Endothelial cell of umbilical vein (primary cell): ENCODE measurements around the gene SUGCT. TPM values are rescaled to one million over a fixed set of nuclear protein-coding genes. Genes with fewer than 3 reads are reported as not detected.

Experiments used
- BruUV-seq: library from RNA; stranded (reverse); fragments of 400-500 nt; replicated peaks from 2 replicates; lab custom pipeline; 2021; lab: Mats Ljungman, UMichigan
- CTCF ChIA-PET: fragments of 300-600, 350-600 bp; sonication (Branson Sonifier 250); formaldehyde crosslinking; loops from one replicate; lab custom pipeline; 2021; ENCODE audit warnings: antibody characterized with exemption, inconsistent platforms; lab: Charles Lee
- POLR2A ChIA-PET: fragments of 300-600, 350-600 bp; sonication (Branson Sonifier 250); formaldehyde crosslinking; loops from one replicate; lab custom pipeline; 2021; ENCODE audit warnings: antibody characterized with exemption, inconsistent platforms; lab: Charles Lee
- DNase-seq: peaks from one replicate; pipeline ENCODE4 v3.0.0-alpha.2; 2011; ENCODE audit warnings: low read depth, low spot score
- FAIRE-seq: peaks from 2 replicates; lab custom pipeline; 2011; peaks lifted over from hg19 to GRCh38; lab: Jason Lieb, UNC
- H2AFZ ChIP-seq: 2 replicates; pipeline ENCODE4 v1.6.0; 2012; ENCODE audit warnings: low read depth, low read length, control low read depth, inconsistent platforms
- H3K27ac ChIP-seq: 2 replicates; pipeline ENCODE4 v1.5.1; 2011; ENCODE audit warnings: low read depth, mild to moderate bottlenecking, control low read depth, low read length, moderate library complexity; ENCODE audit not compliant: insufficient read depth
- H3K27me3 ChIP-seq, 2 experiments: 2 replicates each; pipeline versions ENCODE4 v1.6.0 to v1.6.1; 2011; ENCODE audit warnings: low read length in 2 of 2, mixed read lengths in 1 of 2; ENCODE audit not compliant: control insufficient read depth in 2 of 2, insufficient read depth in 2 of 2
- H3K36me3 ChIP-seq, 2 experiments: 2 replicates in 1 of 2; 3 replicates in 1 of 2; pipeline ENCODE4 v1.5.1; 2011; ENCODE audit warnings: low read length in 2 of 2, mild to moderate bottlenecking in 1 of 2, moderate library complexity in 1 of 2; ENCODE audit not compliant: control insufficient read depth in 2 of 2, insufficient read depth in 2 of 2; ENCODE audit errors: extremely low read depth in 1 of 2
- H3K4me1 ChIP-seq: 3 replicates; pipeline ENCODE4 v1.5.1; 2011; ENCODE audit warnings: mild to moderate bottlenecking, low read length; ENCODE audit not compliant: control insufficient read depth, insufficient read depth; ENCODE audit errors: extremely low read depth
- H3K4me2 ChIP-seq: 2 replicates; pipeline ENCODE4 v1.6.1; 2011; ENCODE audit warnings: low read length, control low read depth, mixed read lengths; ENCODE audit not compliant: insufficient read depth
- H3K4me3 ChIP-seq, 3 experiments: fragments of 200-600 bp in 1 of 3; sonication (generic), shearing (Covaris generic) in 1 of 3; replicated peaks in 1 of 3; 2 replicates each; pipeline ENCODE4 v1.5.1; 2011 to 2016; ENCODE audit warnings: control low read depth in 3 of 3, low read length in 3 of 3, mild to moderate bottlenecking in 2 of 3, inconsistent platforms in 1 of 3, low read depth in 1 of 3, moderate library complexity in 1 of 3; ENCODE audit not compliant: insufficient read depth in 1 of 3
- H3K79me2 ChIP-seq: 2 replicates; pipeline ENCODE4 v1.6.0; 2012; ENCODE audit warnings: low read length, inconsistent platforms; ENCODE audit not compliant: control insufficient read depth, insufficient read depth
- H3K9ac ChIP-seq: replicated peaks from 2 replicates; pipeline ENCODE3; 2011; ENCODE audit warnings: low read length, control low read depth; ENCODE audit not compliant: insufficient read depth; ENCODE audit errors: extremely low read depth
- H3K9me1 ChIP-seq: replicated peaks from 3 replicates; pipeline ENCODE4 v1.6.0; 2011; ENCODE audit warnings: mild to moderate bottlenecking, low read length; ENCODE audit not compliant: control insufficient read depth, insufficient read depth; ENCODE audit errors: extremely low read depth
- H3K9me3 ChIP-seq: replicated peaks from 2 replicates; pipeline ENCODE4 v1.5.1; 2012; ENCODE audit warnings: low read length, inconsistent platforms; ENCODE audit not compliant: control insufficient read depth, insufficient read depth
- H4K20me1 ChIP-seq: replicated peaks from 2 replicates; pipeline ENCODE3; 2011; ENCODE audit warnings: mild to moderate bottlenecking, low read length; ENCODE audit not compliant: control insufficient read depth, insufficient read depth; ENCODE audit errors: extremely low read depth
- CTCF ChIP-seq, 2 donors: IDR thresholded peaks; 1 replicate in 1 of 2; 2 replicates in 1 of 2; pipeline ENCODE4 v1.5.1; 2011; ENCODE audit warnings: low read length in 2 of 2, mild to moderate bottlenecking in 2 of 2, moderate library complexity in 2 of 2, control low read depth in 1 of 2, inconsistent platforms in 1 of 2, low read depth in 1 of 2; ENCODE audit not compliant: insufficient read depth in 1 of 2; ENCODE audit errors: extremely low read depth in 1 of 2
- EZH2 ChIP-seq: IDR thresholded peaks from 2 replicates; pipeline ENCODE4 v1.6.1; 2012; ENCODE audit warnings: borderline replicate concordance, low read depth, mild to moderate bottlenecking, moderate library complexity, low read length, inconsistent platforms; ENCODE audit not compliant: severe bottlenecking
- FOS ChIP-seq: IDR thresholded peaks from 2 replicates; pipeline ENCODE4 v1.6.1; 2011; ENCODE audit warnings: mild to moderate bottlenecking, low read length, moderate library complexity, borderline replicate concordance; ENCODE audit not compliant: insufficient read depth
- GATA2 ChIP-seq: IDR thresholded peaks from 2 replicates; pipeline ENCODE4 v1.7.0; 2011; ENCODE audit warnings: low read depth, mild to moderate bottlenecking, moderate library complexity, mixed read lengths, low read length; ENCODE audit not compliant: insufficient read length, insufficient read depth
- JUN ChIP-seq: IDR thresholded peaks from 2 replicates; pipeline ENCODE4 v1.6.1; 2011; ENCODE audit warnings: borderline replicate concordance, low read depth; ENCODE audit not compliant: insufficient read length, insufficient read depth
- MAX ChIP-seq: IDR thresholded peaks from 2 replicates; pipeline ENCODE4 v1.6.1; 2011; ENCODE audit not compliant: insufficient read depth, insufficient read length
- MYC ChIP-seq: IDR thresholded peaks from one replicate; pipeline ENCODE4 v1.6.1; 2011; ENCODE audit warnings: mild to moderate bottlenecking, low read depth, low read length
- POLR2A ChIP-seq: IDR thresholded peaks from 2 replicates; pipeline ENCODE4 v1.6.1; 2012; ENCODE audit warnings: low read depth, mild to moderate bottlenecking, control low read depth, low read length
- POLR2AphosphoS5 ChIP-seq: IDR thresholded peaks from 2 replicates; pipeline ENCODE4 v1.6.1; 2012; ENCODE audit warnings: low read depth, mild to moderate bottlenecking, control low read depth, low read length, moderate library complexity; ENCODE audit not compliant: insufficient read depth
- dilution Hi-C: fragments of 300-500 bp; cut with MboI; formaldehyde crosslinking; loops from one replicate; pipeline ENCODE4 v1.15.0; 2019; ENCODE audit warnings: low sequenced_read_pairs; ENCODE audit not compliant: extremely low pct_ligation_motif_present
- intact Hi-C: fragments of 100-400 bp; cut with micrococcal nuclease; formaldehyde crosslinking; loops from one replicate; pipeline ENCODE4 v1.10.0; 2022
- polyA plus RNA-seq, 4 experiments: library from polyadenylated mRNA; depleted of rRNA in 3 of 4; stranded (reverse) in 3 of 4; unstranded in 1 of 4; fragments of >200 nt; gene quantifications; 2 replicates each; pipeline versions ENCODE4 v1.2.1 to v1.2.3, GENCODE V29; 2011 to 2012; ENCODE audit warnings: missing spikeins in 1 of 4
- total RNA-seq: library from RNA; stranded (reverse); gene quantifications from 2 replicates; pipeline ENCODE4 v1.2.3, GENCODE V29; 2021

The SUGCT gene
- total and polyA plus RNA-seq, 2 donors (not counting 3 experiments of a cell fraction or from before 2014, with no cell fraction given) = 1.2 to 1.4 TPM

GRCh38 chr7:40348126-40348728 lies 213.4 kb downstream of the SUGCT start:
- no peaks in the 10 kb centered on the region for H3K27me3 ChIP-seq
- H3K4me1 ChIP-seq = no peaks in the 10 kb centered on the region
- TF ChIP-seq MAX (no peak), POLR2A (no peak), CTCF (IDR thresholded peaks at IDR 0.05; ENCODE audit: extremely low read depth in 1 of 2, insufficient read depth in 1 of 2, low read depth in 1 of 2, low read length in 2 of 2) (no peak), EZH2 (no peak), POLR2AphosphoS5 (no peak), FOS (no peak), JUN (no peak), MYC (no peak), GATA2 (no peak)
- POLR2A ChIA-PET = no interaction called here
- no peak overlapping the region for H3K4me3 ChIP-seq
- intact Hi-C loops = loop anchor here (10.0 kb wide), 1 partner anchor 377 kb away; no protein-coding TSS in a partner anchor
- DNase-seq (no peak), FAIRE-seq (no peak)
- no peaks in the 10 kb centered on the region for H3K9me1 ChIP-seq
- BruUV-seq = no TSS peak
- H3K9me3 ChIP-seq = no peaks in the 10 kb centered on the region
- no peak overlapping the region for H2AFZ ChIP-seq
- no peaks in the 10 kb centered on the region for H3K36me3 ChIP-seq
- CTCF ChIA-PET = interaction anchor here (1.3 to 1.9 kb wide), 2 partner anchors 17 to 116 kb away, joined by 4 read pairs; no protein-coding TSS in a partner anchor
- no peak overlapping the region for H3K9ac ChIP-seq
- no peak overlapping the region for H3K4me2 ChIP-seq
- dilution Hi-C loops = no loop called here
- H3K79me2 ChIP-seq = no peaks in the 10 kb centered on the region
- no peaks in the 10 kb centered on the region for H4K20me1 ChIP-seq
- no peak overlapping the region for H3K27ac ChIP-seq
